Osteocyte (in vitro differentiated cells): ENCODE measurements around the gene HEG1. TPM values are rescaled to one million over a fixed set of nuclear protein-coding genes. Genes with fewer than 3 reads are reported as not detected.

Source experiments
- DNase-seq: peaks from one replicate; pipeline ENCODE4 v3.0.0; 2021; ENCODE audit warnings: mixed read lengths; ENCODE audit not compliant: unreplicated experiment; ENCODE audit errors: extremely low spot score
- H3K27ac Mint-ChIP-seq: one replicate; pipeline ENCODE4 v1.8.0; 2021; ENCODE audit warnings: mild to moderate bottlenecking, mixed read lengths; ENCODE audit not compliant: unreplicated experiment
- H3K27me3 Mint-ChIP-seq: one replicate; pipeline ENCODE4 v1.8.0; 2021; ENCODE audit warnings: mixed read lengths; ENCODE audit not compliant: unreplicated experiment
- H3K36me3 Mint-ChIP-seq: one replicate; pipeline ENCODE4 v1.8.0; 2021; ENCODE audit warnings: mixed read lengths; ENCODE audit not compliant: unreplicated experiment
- H3K4me1 Mint-ChIP-seq: one replicate; pipeline ENCODE4 v1.8.0; 2021; ENCODE audit warnings: mixed read lengths; ENCODE audit not compliant: unreplicated experiment
- H3K4me3 Mint-ChIP-seq: one replicate; pipeline ENCODE4 v1.8.0; 2021; ENCODE audit warnings: mild to moderate bottlenecking, moderate library complexity, mixed read lengths; ENCODE audit not compliant: unreplicated experiment
- H3K9me3 Mint-ChIP-seq: one replicate; pipeline ENCODE4 v1.8.0; 2021; ENCODE audit warnings: mixed read lengths; ENCODE audit not compliant: unreplicated experiment
- total RNA-seq: library from RNA; stranded (reverse); gene quantifications from 2 replicates; pipeline ENCODE4 v1.2.1, GENCODE V29; 2021
- TF ChIP-seq, protein P1 (sequence below): fragments of 200-600 bp; sonication (generic); IDR thresholded peaks from 2 replicates; pipeline ENCODE4 v1.5.0; 2021; ENCODE audit warnings: antibody characterized with exemption, mild to moderate bottlenecking, moderate library complexity

HEG1 gene
- total RNA-seq, 1 donor from 2014 or later, result 123 TPM

DNA sequence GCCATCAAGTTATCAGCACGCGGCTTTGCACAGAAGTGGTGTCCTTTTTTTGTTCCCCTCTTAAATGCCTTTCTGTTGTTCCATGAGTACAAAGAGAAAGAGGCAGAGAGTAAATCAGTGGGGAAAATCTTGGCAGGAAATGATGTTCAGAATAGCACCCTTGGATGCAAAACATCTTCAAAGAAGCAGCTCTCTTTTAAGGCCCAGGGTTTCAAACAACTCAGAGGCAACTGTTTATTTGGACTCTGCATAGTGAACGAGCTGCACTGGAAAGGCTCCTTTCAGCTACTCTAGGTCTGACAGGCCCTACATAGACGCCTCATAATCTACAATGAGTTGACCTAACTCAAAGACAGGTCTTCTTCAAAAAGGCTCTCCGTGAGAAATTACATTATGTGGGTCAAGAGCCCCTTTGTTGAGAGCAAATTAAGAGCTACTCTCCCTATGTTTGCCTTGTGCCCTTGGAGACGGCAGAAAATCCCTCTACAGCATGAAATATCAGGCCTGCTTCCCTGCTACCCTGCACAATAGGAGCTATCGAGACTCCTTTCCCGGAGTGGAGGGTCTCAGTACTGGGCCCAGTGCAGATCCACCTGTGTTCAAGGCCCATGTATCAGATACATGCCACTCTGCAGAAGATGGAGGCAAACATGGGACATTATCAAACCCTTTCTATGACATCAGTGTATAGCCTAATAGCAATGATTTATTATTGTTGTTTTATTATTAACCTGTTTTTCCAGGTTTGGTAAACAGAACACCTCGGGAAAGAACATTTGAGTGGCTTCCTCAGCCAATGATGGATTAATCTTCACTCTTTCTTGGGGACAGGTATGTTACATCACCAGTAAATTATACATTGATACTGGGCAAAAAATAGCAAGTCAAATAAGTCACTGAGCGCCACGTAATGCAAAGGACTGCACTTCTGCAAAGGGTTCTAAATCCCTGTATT is 53.1 kb downstream of the HEG1 start:
- H3K9me3 Mint-ChIP-seq, result no peaks in the 10 kb centered on the region
- H3K4me3 Mint-ChIP-seq, result no peak overlapping the region
- no peaks in the 10 kb centered on the region for H3K27me3 Mint-ChIP-seq
- H3K36me3 Mint-ChIP-seq, result peaks cover 72% of the 10 kb centered on the region
- H3K27ac Mint-ChIP-seq, result no peak overlapping the region
- TF ChIP-seq, protein P1, sequence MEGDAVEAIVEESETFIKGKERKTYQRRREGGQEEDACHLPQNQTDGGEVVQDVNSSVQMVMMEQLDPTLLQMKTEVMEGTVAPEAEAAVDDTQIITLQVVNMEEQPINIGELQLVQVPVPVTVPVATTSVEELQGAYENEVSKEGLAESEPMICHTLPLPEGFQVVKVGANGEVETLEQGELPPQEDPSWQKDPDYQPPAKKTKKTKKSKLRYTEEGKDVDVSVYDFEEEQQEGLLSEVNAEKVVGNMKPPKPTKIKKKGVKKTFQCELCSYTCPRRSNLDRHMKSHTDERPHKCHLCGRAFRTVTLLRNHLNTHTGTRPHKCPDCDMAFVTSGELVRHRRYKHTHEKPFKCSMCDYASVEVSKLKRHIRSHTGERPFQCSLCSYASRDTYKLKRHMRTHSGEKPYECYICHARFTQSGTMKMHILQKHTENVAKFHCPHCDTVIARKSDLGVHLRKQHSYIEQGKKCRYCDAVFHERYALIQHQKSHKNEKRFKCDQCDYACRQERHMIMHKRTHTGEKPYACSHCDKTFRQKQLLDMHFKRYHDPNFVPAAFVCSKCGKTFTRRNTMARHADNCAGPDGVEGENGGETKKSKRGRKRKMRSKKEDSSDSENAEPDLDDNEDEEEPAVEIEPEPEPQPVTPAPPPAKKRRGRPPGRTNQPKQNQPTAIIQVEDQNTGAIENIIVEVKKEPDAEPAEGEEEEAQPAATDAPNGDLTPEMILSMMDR, result no peak
- no peaks in the 10 kb centered on the region for H3K4me1 Mint-ChIP-seq
- no peak for DNase-seq

DNA sequence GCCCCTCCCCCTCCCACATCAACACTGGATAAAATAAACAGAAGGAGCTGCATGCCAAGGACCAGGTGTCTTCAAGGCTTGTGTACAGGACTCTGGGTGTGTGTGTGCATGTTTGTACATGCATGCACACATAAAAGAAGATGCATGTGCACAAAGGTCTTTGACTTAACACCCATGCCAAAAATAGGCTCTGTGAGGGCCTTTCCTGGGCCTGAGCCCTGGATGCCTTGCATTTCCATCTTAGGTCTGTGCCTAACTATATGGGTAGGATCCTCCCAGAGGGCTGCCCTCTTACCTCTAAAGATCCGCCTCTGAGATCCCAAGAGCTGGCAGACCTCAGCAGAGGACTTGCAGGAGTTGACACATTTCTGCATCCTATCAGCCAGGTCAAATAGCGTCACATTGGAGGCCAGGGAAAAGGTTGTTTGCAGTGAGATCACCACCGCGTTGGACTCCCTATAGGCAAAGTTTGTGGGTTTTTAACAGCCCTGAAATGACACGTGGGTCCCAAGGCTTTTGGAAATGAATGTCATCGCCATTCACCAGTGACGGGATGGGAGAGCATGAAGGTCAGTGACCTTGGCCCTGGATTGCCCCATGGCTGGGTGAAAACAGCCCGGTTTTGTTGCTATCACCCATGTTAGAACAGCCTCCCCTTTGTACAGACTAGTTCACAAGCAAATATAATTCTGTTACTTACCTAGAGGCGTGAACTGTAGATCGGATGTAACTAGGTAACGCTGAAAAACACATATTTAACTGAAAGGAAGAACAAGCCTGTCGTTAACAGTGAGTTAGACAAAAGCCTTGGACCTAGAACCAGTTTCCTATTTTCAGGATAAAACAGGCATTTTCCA is 54.0 kb downstream of the HEG1 start:
- Mint-ChIP-seq H3K27ac (no peak overlapping the region), H3K27me3 (no peaks in the 10 kb centered on the region), H3K4me3 (no peak overlapping the region), H3K36me3 (peaks cover 76% of the 10 kb centered on the region), H3K4me1 (no peaks in the 10 kb centered on the region), H3K9me3 (no peaks in the 10 kb centered on the region)
- TF ChIP-seq, protein P1, result no peak
- no peak for DNase-seq

DNA sequence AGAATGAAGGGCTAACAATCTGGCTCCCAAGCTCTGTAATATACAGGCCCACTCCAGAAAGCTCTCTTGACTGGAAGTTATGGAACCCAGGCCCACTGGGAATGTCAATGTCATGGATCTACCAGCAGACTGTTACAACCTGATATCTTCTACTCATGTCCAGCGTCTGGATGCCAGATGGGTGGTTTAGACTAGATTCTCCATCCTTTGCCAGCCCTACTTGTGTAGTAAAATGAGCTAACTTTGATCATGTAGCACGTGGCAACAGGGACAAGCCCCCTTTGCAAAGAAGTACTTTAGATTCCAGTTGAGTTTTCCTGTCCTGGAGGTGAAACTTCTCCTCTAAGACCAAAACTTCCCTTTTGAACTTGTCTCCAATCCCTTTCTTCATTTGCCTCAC is 55.1 kb downstream of the HEG1 start:
- no peaks in the 10 kb centered on the region for H3K4me1 Mint-ChIP-seq
- DNase-seq, result no peak
- no peak overlapping the region for H3K4me3 Mint-ChIP-seq
- no peaks in the 10 kb centered on the region for H3K27me3 Mint-ChIP-seq
- H3K36me3 Mint-ChIP-seq, result peaks cover 79% of the 10 kb centered on the region
- TF ChIP-seq, protein P1, result no peak
- no peaks in the 10 kb centered on the region for H3K9me3 Mint-ChIP-seq
- no peak overlapping the region for H3K27ac Mint-ChIP-seq

DNA sequence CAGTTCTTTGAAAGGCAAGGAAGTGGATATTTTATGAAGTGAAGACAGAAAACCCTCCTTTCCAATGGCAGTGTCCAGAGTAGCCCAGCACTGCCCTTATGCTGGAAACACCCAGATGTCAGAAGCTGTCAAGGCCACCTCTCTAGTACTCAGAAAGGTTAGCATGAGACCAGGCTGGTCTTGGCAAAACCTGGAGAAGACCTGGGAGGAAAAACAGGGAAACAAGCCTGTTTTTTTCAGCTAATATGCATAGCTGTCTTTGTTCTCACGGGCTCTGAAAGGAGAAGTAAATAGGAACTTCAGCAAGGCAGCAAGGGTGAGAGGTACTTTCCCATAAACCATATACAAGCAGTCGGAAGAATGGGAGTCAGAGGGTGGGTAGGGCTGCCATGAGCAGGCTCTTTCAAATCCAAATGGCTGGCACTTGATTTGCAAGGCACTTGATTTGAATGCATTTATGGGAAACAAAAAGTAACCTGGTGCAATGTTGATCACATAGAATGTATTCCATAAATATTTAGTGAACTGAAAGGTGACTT is 55.8 kb downstream of the HEG1 start:
- TF ChIP-seq, protein P1, result no peak
- no peak for DNase-seq
- Mint-ChIP-seq H3K36me3 (peaks cover 79% of the 10 kb centered on the region), H3K27ac (no peak overlapping the region), H3K4me1 (no peaks in the 10 kb centered on the region), H3K4me3 (no peak overlapping the region), H3K27me3 (no peaks in the 10 kb centered on the region), H3K9me3 (no peaks in the 10 kb centered on the region)
